PFSK-1 (cell line): ENCODE results near the gene TRHDE.

Source experiments
- POLR2AphosphoS5 ChIP-seq: IDR thresholded peaks from 2 replicates; pipeline ENCODE4 v1.6.1; 2012; ENCODE audit warnings: low read depth, mild to moderate bottlenecking, control low read depth, low read length, moderate library complexity
- REST ChIP-seq, 2 experiments: IDR thresholded peaks; 2 replicates each; pipeline versions ENCODE4 v1.6.1 to v1.8.0; 2011 to 2012; ENCODE audit warnings: low read depth in 2 of 2, low read length in 2 of 2, control low read depth in 1 of 2, inconsistent platforms in 1 of 2, mild to moderate bottlenecking in 1 of 2, moderate library complexity in 1 of 2; ENCODE audit not compliant: insufficient read depth in 1 of 2
- SIN3A ChIP-seq: IDR thresholded peaks from 2 replicates; pipeline ENCODE4 v1.6.1; 2012; ENCODE audit warnings: mild to moderate bottlenecking, low read length, moderate library complexity, borderline replicate concordance; ENCODE audit not compliant: insufficient read depth
- TAF1 ChIP-seq: IDR thresholded peaks from 2 replicates; pipeline ENCODE4 v1.6.1; 2012; ENCODE audit warnings: low read length, control low read depth, borderline replicate concordance; ENCODE audit not compliant: insufficient read depth

GRCh38 chr12:72236071-72236705, 36.0 kb upstream of the TRHDE start:
- TF ChIP-seq REST (IDR thresholded peaks at IDR 0.05; ENCODE audit: insufficient read depth in 1 of 2, low read depth in 2 of 2, low read length in 2 of 2) (no peak), POLR2AphosphoS5 (no peak), TAF1 (no peak), SIN3A (no peak)
